ENCODE data around the gene ANGPTL5. TPM values are rescaled to one million over a fixed set of nuclear protein-coding genes. Genes with fewer than 3 reads are reported as not detected.

ANGPTL5 gene
- total and polyA plus RNA-seq, 4 donors, result not detected

Other genes with a start within 250 kb of the ANGPTL5 start
- under 1 TPM; 0.25 to 0.75 TPM for gene CEP126, start 1.5 kb downstream of the ANGPTL5 start, total RNA-seq
- gene CEP126, start 1.5 kb downstream of the ANGPTL5 start, polyA plus RNA-seq, result under 1 TPM; 0.02 to 0.07 TPM
- gene CFAP300, start 130.9 kb upstream of the ANGPTL5 start, total RNA-seq, result not detected
- under 1 TPM; 0.09 to 0.22 TPM for gene CFAP300, start 130.9 kb upstream of the ANGPTL5 start, polyA plus RNA-seq
- gene YAP1, start 193.9 kb upstream of the ANGPTL5 start, total RNA-seq, result 10 to 100 TPM; 17.6 to 65.6 TPM
- 10 to 100 TPM in 1 of 2 donors, 1 to 10 TPM in 1; 3.7 to 19.1 TPM for gene YAP1, start 193.9 kb upstream of the ANGPTL5 start, polyA plus RNA-seq